ENCODE data around the gene ARVCF. TPM values are rescaled to one million over a fixed set of nuclear protein-coding genes. Genes with fewer than 3 reads are reported as not detected.
A peak's percentile ranks its signal among the peaks of the same experiment; 100 is the strongest.

ARVCF gene
- total RNA-seq, 4 donors from 2014 or later, result 31.1 to 55.8 (median 44.6) TPM

DNA sequence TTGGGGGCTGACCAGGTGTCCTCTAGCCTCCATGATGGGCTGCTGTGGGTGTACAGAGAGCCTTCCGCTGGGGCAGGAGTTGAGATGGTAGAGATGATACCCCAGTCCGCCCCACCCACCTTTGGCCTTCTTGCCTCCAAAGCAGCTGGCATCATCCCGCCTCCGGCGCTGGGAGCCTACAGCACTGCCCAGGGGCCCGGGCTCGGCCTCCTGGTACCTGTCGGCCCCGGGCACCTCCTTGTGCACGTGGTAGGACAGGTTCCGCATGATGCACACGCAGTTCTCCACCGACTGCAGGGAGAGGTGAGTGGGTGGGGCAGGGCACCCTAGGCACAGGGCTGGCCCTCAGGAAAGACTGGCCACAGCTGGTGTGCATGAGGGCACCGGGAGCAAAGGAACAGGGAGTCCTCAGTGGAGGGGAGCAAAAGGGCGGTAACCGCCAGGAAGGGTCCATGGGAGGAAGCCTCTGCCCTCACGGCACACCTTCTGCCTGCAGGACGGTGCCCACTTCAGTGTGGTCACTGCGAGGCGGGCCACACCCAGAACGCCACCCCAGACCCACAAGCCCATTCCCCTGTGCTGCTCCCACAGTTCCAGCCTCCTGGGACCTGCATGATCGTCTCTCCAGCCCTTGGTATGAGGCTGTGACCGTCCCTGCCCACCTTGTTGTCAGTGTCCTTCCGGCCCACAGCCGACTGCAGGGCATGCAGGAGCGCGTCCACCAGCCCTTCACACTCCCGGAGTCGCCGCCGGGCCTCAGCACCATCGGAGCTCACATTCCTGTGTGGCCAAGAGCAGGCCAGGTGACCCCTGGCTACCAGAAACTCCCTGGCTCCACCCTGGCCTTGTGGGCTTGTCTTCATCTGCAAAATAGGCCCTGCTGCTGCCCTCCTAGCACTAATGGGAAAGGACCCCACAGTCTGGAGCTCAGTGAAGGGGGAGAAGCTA is 39.1 kb downstream of the ARVCF start:
- no peak for TF ChIP-seq EP300 (IDR thresholded peaks at IDR 0.05)
- TF ChIP-seq, protein P1, sequence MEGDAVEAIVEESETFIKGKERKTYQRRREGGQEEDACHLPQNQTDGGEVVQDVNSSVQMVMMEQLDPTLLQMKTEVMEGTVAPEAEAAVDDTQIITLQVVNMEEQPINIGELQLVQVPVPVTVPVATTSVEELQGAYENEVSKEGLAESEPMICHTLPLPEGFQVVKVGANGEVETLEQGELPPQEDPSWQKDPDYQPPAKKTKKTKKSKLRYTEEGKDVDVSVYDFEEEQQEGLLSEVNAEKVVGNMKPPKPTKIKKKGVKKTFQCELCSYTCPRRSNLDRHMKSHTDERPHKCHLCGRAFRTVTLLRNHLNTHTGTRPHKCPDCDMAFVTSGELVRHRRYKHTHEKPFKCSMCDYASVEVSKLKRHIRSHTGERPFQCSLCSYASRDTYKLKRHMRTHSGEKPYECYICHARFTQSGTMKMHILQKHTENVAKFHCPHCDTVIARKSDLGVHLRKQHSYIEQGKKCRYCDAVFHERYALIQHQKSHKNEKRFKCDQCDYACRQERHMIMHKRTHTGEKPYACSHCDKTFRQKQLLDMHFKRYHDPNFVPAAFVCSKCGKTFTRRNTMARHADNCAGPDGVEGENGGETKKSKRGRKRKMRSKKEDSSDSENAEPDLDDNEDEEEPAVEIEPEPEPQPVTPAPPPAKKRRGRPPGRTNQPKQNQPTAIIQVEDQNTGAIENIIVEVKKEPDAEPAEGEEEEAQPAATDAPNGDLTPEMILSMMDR (IDR thresholded peaks at IDR 0.05), result no peak
- no peak for TF ChIP-seq POLR2A (IDR thresholded peaks at IDR 0.05; ENCODE audit: low read depth)
- TF ChIP-seq POLR2AphosphoS5 (IDR thresholded peaks at IDR 0.05), result no peak
- peaks cover 21 to 72% (median 65%) of the 10 kb centered on the region in 4 donors for H3K36me3 ChIP-seq
- intact Hi-C loops (cut with DNase I), result loop anchor here (10.0 kb wide), 1 partner anchor 127 kb away; no protein-coding TSS in a partner anchor

DNA sequence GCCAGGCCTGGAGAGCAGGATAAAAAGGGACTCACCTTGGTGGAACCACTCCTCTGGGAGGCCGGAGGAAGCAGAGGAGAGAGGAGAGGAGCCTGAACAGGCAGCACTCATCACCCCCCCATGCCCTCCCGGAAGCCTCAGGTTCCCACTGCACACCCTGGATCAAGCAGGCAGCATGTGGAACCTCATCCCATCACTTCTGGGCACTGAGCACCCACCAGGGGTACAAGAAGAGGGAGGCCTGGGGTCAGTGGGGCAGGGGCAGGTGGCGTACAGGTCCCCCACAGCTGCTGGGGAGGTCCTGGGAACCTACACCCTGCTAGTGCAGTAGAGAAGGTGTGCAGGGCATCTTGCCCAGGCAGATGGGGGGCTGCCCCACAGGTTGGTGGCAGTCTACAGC is 40.0 kb downstream of the ARVCF start:
- no peak overlapping the region for H3K27ac ChIP-seq (replicated peaks in 1 of 4)

More for the DNA sequence above, 39.1 kb downstream of the ARVCF start:
- 98% methylated on average over 12 of the region's 32 CpGs for WGBS
- no peaks in the 10 kb centered on the region for H3K9me3 ChIP-seq
- no peak for DNase-seq (ENCODE audit: extremely low spot score)
- H3K27me3 ChIP-seq, result no peaks in the 10 kb centered on the region
- H3K27ac ChIP-seq (replicated peaks in 1 of 4), result no peak overlapping the region
- no peak overlapping the region for H3K4me3 ChIP-seq
- peaks cover 0 to 22% (median 16%) of the 10 kb centered on the region in 4 donors for H3K4me1 ChIP-seq

DNA sequence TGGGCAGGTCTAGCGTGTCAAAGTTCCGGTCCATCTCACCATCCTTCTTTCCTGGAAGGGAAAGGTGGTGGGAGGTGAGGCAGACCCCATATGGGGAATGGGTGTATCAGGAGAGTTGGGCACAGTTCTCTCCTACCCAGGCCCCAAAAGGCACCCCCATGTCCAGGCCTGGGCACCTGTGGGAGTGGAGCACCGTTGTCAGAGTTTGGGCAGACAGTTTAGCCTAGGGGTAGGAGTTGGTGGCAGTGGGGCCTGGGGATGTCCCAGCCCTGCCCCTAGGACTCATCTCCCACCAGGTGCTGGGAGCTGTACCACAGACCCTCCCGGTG is 41.0 kb downstream of the ARVCF start:
- TF ChIP-seq EP300 (IDR thresholded peaks at IDR 0.05) (no peak), POLR2A (IDR thresholded peaks at IDR 0.05; ENCODE audit: low read depth) (no peak), POLR2AphosphoS5 (IDR thresholded peaks at IDR 0.05) (no peak)
- Histone ChIP-seq H3K27ac (replicated peaks in 1 of 4) (peak overlapping the region in 2 of 4 donors; percentile 25 to 51), H3K9me3 (no peaks in the 10 kb centered on the region), H3K36me3 (peaks cover 17 to 74% (median 72%) of the 10 kb centered on the region in 4 donors), H3K27me3 (no peaks in the 10 kb centered on the region), H3K4me1 (peaks cover 0 to 30% (median 20%) of the 10 kb centered on the region in 4 donors), H3K4me3 (no peak overlapping the region)
- intact Hi-C loops (cut with DNase I), result loop anchor here (10.0 kb wide), 1 partner anchor 129 kb away; no protein-coding TSS in a partner anchor
- no peak for DNase-seq (ENCODE audit: extremely low spot score)
- WGBS, result 100% methylated on average over 1 of the region's 4 CpGs

More for the DNA sequence above, 40.0 kb downstream of the ARVCF start:
- WGBS, result 89% methylated on average over 3 of the region's 3 CpGs
- no peak overlapping the region for H3K4me3 ChIP-seq
- peaks cover 21 to 77% (median 72%) of the 10 kb centered on the region in 4 donors for H3K36me3 ChIP-seq
- DNase-seq (ENCODE audit: extremely low spot score), result no peak
- peaks cover 0 to 20% (median 16%) of the 10 kb centered on the region in 4 donors for H3K4me1 ChIP-seq
- no peaks in the 10 kb centered on the region for H3K9me3 ChIP-seq
- TF ChIP-seq EP300 (IDR thresholded peaks at IDR 0.05) (no peak), POLR2AphosphoS5 (IDR thresholded peaks at IDR 0.05) (no peak), POLR2A (IDR thresholded peaks at IDR 0.05; ENCODE audit: low read depth) (no peak)
- TF ChIP-seq, protein P1 (IDR thresholded peaks at IDR 0.05), result no peak
- intact Hi-C loops (cut with DNase I), result loop anchor here (10.0 kb wide), 1 partner anchor 128 kb away; no protein-coding TSS in a partner anchor
- H3K27me3 ChIP-seq, result no peaks in the 10 kb centered on the region

DNA sequence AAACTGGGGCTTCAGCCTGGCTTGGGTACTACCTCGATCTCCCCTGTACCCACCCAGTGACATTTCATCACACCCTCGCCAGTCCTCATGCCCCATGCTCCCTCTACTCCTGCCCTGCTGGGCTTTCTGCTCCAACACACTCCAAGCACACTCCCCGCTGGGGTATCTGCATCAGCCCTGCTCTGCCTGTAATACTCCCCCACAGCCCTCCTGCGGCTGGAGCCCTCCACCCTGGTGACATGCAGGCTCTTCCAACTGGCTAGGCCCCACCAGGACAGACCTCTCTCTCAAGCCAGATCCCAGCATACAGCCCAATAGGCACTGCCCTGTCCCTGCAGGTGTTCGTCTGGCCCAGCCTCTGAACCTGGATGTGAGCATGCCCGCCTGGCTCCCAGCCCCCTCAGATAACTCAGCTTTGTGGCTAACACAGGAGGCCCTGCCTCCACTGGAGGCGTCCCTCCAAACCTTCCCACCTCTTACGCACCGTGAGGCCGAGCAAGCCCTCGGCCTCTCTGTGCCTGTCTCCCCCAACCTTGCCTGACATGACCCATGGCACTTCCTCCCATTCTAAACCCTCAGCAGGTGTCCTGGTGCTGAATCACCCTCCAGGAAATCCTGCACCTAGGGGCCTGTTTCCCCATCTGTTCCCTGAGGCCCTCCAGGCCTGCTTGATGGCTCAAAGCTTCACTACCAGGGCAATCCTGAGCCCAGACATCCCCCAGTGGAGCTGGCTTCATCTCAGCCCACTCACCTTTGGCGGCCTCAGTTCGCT is 41.5 kb downstream of the ARVCF start:
- Histone ChIP-seq H3K27me3 (no peaks in the 10 kb centered on the region), H3K36me3 (peaks cover 16 to 71% (median 69%) of the 10 kb centered on the region in 4 donors), H3K9me3 (no peaks in the 10 kb centered on the region), H3K4me3 (no peak overlapping the region), H3K27ac (replicated peaks in 1 of 4) (peak overlapping the region in 2 of 4 donors; percentile 25 to 51), H3K4me1 (peaks cover 0 to 36% (median 25%) of the 10 kb centered on the region in 4 donors)
- intact Hi-C loops (cut with DNase I), result loop anchor here (10.0 kb wide), 1 partner anchor 130 kb away; no protein-coding TSS in a partner anchor
- no peak for TF ChIP-seq POLR2AphosphoS5 (IDR thresholded peaks at IDR 0.05)
- no peak for TF ChIP-seq EP300 (IDR thresholded peaks at IDR 0.05)
- TF ChIP-seq, protein P1 (IDR thresholded peaks at IDR 0.05), result no peak
- TF ChIP-seq POLR2A (IDR thresholded peaks at IDR 0.05; ENCODE audit: low read depth), result no peak
- DNase-seq (ENCODE audit: extremely low spot score), result no peak
- 71% methylated on average over 7 of the region's 13 CpGs for WGBS

Measured in esophagus muscularis mucosa (tissue), 4 donors.